Neutrophil (primary cell): ENCODE measurements around the gene GSK3A.

ENCODE experiments used
- H3K27ac ChIP-seq: fragments of 200-600 bp; sonication (generic); 2 replicates; pipeline ENCODE4 v1.5.1; 2016; ENCODE audit warnings: mild to moderate bottlenecking, moderate library complexity
- H3K27me3 ChIP-seq: fragments of 200-600 bp; sonication (generic); 2 replicates; pipeline ENCODE4 v1.6.0; 2016; ENCODE audit warnings: mild to moderate bottlenecking
- H3K36me3 ChIP-seq: fragments of 200-600 bp; sonication (generic); 2 replicates; pipeline ENCODE4 v1.5.1; 2017
- H3K4me1 ChIP-seq, 2 experiments: fragments of 200-600 bp in 1 of 2; sonication (generic) in 1 of 2; 1 replicate in 1 of 2; 2 replicates in 1 of 2; pipeline versions ENCODE4 v1.5.1 to v1.6.1; 2013 to 2016; ENCODE audit warnings: low read depth in 1 of 2, low read length in 1 of 2, mild to moderate bottlenecking in 1 of 2, moderate library complexity in 1 of 2; ENCODE audit not compliant: control insufficient read depth in 1 of 2, insufficient read depth in 1 of 2
- H3K4me3 ChIP-seq, 2 experiments: fragments of 200-600 bp in 1 of 2; sonication (generic) in 1 of 2; 1 replicate in 1 of 2; 2 replicates in 1 of 2; pipeline ENCODE4 v1.5.1; 2013 to 2016; ENCODE audit warnings: low read depth in 1 of 2, low read length in 1 of 2, mild to moderate bottlenecking in 1 of 2, moderate library complexity in 1 of 2
- H3K9me3 ChIP-seq: fragments of 200-600 bp; sonication (generic); 2 replicates; pipeline ENCODE4 v1.5.1; 2016
- TF ChIP-seq, protein P1 (sequence below): fragments of 200-600 bp; sonication (generic); IDR thresholded peaks from 2 replicates; pipeline ENCODE4 v1.5.1; 2016; ENCODE audit warnings: antibody characterized with exemption

Gene GSK3A

DNA sequence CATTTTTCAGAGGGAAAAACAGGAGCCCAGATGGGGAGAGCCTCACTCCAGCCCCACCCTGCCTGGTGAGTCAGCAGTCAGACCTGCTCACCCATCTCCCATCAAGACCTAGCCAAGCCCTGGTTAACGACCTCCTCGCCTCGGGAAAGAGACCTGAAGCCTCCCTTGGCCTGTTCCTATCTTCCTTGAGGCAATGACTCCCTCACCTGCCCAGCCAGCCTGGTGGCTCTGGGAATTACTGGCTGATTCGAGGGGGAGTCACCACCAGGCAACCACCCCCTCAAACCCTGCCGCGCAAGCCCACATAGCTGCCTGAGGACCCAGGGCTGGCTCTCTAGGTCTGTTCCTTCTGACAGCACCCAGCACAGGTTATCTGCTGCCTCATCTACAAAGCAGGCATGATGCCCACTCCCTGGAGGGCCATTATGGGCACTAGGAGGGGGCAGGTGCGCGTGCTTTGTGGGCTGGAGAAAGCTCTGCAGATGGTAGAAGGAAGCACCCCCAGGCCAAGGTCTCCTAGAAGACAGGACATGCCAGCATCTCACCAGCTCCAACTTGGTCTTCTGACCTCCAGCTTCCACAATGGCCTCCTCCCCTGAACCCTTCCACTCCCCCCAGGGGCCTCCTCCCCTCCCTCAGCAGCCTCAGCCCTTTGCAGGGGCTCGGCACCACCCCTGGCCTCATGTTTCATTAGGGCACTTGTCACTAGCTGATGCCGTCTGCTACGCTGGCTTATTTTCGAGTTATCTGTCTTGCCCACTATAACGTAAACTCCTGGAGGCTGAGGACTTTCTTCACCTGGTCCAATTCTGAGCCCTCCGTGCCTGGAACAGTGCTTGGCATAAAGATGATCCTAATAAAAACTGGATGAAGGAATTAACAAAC lies 35.3 kb downstream of the GSK3A start:
- Histone ChIP-seq H3K36me3 (peaks cover 95% of the 10 kb centered on the region), H3K4me1 (peaks cover 41 to 55% of the 10 kb centered on the region in 2 experiments), H3K4me3 (no peak overlapping the region), H3K27ac (peak overlapping the region; percentile 67), H3K27me3 (no peaks in the 10 kb centered on the region), H3K9me3 (no peaks in the 10 kb centered on the region)
- TF ChIP-seq, protein P1, sequence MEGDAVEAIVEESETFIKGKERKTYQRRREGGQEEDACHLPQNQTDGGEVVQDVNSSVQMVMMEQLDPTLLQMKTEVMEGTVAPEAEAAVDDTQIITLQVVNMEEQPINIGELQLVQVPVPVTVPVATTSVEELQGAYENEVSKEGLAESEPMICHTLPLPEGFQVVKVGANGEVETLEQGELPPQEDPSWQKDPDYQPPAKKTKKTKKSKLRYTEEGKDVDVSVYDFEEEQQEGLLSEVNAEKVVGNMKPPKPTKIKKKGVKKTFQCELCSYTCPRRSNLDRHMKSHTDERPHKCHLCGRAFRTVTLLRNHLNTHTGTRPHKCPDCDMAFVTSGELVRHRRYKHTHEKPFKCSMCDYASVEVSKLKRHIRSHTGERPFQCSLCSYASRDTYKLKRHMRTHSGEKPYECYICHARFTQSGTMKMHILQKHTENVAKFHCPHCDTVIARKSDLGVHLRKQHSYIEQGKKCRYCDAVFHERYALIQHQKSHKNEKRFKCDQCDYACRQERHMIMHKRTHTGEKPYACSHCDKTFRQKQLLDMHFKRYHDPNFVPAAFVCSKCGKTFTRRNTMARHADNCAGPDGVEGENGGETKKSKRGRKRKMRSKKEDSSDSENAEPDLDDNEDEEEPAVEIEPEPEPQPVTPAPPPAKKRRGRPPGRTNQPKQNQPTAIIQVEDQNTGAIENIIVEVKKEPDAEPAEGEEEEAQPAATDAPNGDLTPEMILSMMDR, result no peak

DNA sequence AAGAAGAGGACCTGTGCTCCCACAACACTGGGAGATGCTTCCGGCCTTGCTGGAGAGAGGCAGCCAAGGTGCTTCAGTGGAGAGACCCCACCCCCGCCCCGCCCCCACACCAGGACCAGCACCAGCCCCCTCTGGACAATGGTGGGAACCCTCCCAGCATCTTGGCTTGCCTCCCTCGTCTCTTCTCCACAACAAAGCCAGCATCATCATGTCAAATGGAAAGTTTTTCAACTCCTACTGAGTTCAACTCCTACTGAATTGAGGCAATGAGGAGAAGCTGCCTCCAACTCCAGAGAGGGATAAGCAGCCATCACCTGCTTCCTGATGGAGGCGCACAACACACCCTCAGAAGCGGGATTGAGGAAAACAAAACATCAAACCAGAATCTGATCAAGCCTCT lies 37.7 kb downstream of the GSK3A start:
- Histone ChIP-seq H3K36me3 (peaks cover 88% of the 10 kb centered on the region), H3K4me3 (no peak overlapping the region), H3K27me3 (no peaks in the 10 kb centered on the region), H3K9me3 (no peaks in the 10 kb centered on the region), H3K27ac (peak overlapping the region; percentile 100), H3K4me1 (peaks cover 65 to 72% of the 10 kb centered on the region in 2 experiments)
- TF ChIP-seq, protein P1, result no peak

DNA sequence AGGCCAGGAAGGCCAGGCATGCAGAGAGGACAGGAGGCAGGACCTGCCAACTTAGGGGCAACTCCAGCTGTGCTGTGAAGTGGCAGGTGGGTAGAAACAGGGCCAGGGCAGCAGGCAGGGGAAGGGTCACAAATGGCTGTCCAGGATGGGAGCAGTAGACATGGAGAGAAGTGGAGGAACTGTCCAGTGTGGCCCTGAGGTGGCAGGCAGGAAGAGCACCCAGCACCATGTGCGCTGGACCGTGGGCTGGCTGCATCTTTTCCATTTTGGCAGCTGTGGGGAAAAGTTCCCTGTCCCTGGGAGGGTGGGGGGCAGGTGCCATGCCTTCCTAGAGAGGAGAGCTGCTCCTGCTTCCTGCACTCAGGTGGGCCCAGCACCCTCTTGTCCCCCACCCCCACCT lies 38.7 kb downstream of the GSK3A start:
- Histone ChIP-seq H3K4me3 (no peak overlapping the region), H3K27me3 (no peaks in the 10 kb centered on the region), H3K4me1 (peaks cover 75 to 82% of the 10 kb centered on the region in 2 experiments), H3K9me3 (no peaks in the 10 kb centered on the region), H3K36me3 (peaks cover 88% of the 10 kb centered on the region), H3K27ac (peak overlapping the region; percentile 100)
- TF ChIP-seq, protein P1, result no peak

DNA sequence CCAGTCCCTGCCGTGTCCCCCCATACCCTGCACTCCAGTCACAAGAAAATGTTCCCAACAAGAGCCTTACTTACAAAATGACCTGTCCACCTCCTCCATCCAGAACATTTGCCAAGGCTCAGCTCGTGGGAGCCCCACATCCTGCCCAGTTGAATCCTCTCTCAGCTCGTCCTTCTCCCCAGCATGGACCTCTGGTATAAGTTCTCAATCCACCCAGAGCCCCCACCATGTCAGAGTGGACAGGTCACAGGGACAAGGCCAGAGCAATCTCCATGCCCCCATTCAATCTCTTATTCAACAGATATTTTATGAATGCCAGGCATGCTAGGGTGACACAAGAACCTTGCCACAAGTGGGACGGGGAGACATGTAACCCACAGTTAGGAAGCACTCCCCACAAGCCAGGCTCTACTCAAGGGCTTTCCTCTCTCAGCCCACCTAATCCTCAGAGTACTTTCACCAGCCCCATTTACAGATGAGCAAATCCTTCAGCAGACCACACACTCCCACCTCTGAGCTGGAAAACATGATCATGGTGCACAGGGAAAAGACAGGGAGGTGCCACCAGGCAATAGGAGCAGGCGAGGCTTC lies 40.0 kb downstream of the GSK3A start:
- TF ChIP-seq, protein P1, result peak; percentile 7
- Histone ChIP-seq H3K36me3 (peaks cover 80% of the 10 kb centered on the region), H3K4me1 (peaks cover 77 to 82% of the 10 kb centered on the region in 2 experiments), H3K4me3 (peak overlapping the region; percentile 66 to 78), H3K27ac (peak overlapping the region; percentile 100), H3K27me3 (no peaks in the 10 kb centered on the region), H3K9me3 (no peaks in the 10 kb centered on the region)

DNA sequence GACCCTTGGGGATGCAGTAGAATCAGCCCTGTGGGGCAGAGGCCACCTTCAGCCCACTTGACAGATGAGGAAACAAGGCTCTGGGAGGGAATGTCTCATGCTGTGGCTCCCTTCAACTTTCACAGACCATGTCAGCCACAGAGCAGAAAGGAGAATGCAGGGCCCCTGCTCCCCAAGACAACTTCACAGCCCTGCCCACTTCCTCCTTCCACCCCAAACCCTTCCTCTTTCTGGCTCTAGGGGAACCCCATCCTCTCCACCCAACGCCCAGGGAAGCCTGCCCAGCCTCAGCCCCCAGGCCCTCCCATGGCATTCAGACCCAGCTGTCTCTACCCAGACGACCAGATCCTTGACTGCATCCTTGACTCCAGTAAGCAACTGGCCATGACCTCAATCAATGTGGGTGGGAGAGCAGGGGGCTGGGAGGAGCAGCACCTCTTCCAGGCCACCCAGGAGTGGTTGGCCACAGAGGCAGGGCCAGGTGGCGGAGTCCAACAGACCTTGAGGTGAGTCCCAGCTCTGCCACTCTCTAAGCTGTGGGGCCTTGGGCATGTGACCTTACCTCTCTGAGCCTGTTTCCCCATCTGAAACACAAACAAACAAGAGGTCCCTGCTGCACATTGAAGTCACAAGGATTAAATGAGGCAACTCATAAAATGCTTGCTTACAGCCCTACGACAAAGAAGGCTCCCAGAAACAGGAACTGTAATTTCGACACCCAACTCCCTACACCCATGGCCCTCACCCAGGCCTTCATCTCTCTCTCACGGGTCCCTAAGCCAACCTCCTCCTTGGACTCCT lies 40.7 kb downstream of the GSK3A start:
- H3K4me1 ChIP-seq, result peaks cover 78 to 85% of the 10 kb centered on the region in 2 experiments

More for the DNA sequence above, 40.7 kb downstream of the GSK3A start:
- Histone ChIP-seq H3K36me3 (peaks cover 74% of the 10 kb centered on the region), H3K9me3 (no peaks in the 10 kb centered on the region), H3K27me3 (no peaks in the 10 kb centered on the region), H3K27ac (peak overlapping the region; percentile 100), H3K4me3 (peak overlapping the region; percentile 66 to 78)
- TF ChIP-seq, protein P1, result peak; percentile 54
